Lower lobe of right lung (tissue), 2 donors: ENCODE data around the gene ANKRD10. TPM values are rescaled to one million over a fixed set of nuclear protein-coding genes. Genes with fewer than 3 reads are reported as not detected.
"Not testable (repeated sequence)": the region's sequence is repeated elsewhere in the genome, so short reads cannot be mapped to it uniquely, and the experiment has no call there.

Source experiments
- ATAC-seq, 2 donors: fragments of 200-7000 bp; cut with Tn5 transposase; one replicate each; pipeline ENCODE4 v1.9.1; 2020 to 2022; ENCODE audit warnings: mild to moderate bottlenecking in 2 of 2, moderate library complexity in 2 of 2
- DNase-seq: peaks from one replicate; pipeline ENCODE4 v3.0.0-alpha.2; 2020
- H3K27ac ChIP-seq: fragments of 200-600 bp; one replicate; pipeline ENCODE4 v1.8.0; 2022
- H3K27me3 ChIP-seq: fragments of 200-600 bp; one replicate; pipeline ENCODE4 v1.8.0; 2022; ENCODE audit warnings: low read depth
- H3K36me3 ChIP-seq: fragments of 200-600 bp; one replicate; pipeline ENCODE4 v1.8.0; 2022; ENCODE audit warnings: mild to moderate bottlenecking
- H3K4me1 ChIP-seq: fragments of 200-600 bp; one replicate; pipeline ENCODE4 v1.8.0; 2022
- H3K4me3 ChIP-seq: fragments of 200-600 bp; one replicate; pipeline ENCODE4 v1.8.0; 2022; ENCODE audit warnings: mild to moderate bottlenecking
- H3K9me3 ChIP-seq: fragments of 200-600 bp; one replicate; pipeline ENCODE4 v1.8.0; 2022
- CTCF ChIP-seq: fragments of 200-600 bp; IDR thresholded peaks from one replicate; pipeline ENCODE4 v1.8.0; 2022; ENCODE audit warnings: antibody characterized with exemption, mild to moderate bottlenecking
- intact Hi-C: fragments of 100-400 bp; cut with DNase I; formaldehyde crosslinking; loops from one replicate; pipeline ENCODE4 v1.11.0; 2022
- total RNA-seq: library from RNA; stranded (reverse); fragmentation: NEBNext Ultra II Directional; extraction: Animal tissue kit (Norgen Biotek cat#: 25700); gene quantifications from one replicate; pipeline ENCODE4 v1.2.1, GENCODE V29; 2021
- donor health status: DM: no; HTN: yes; CAD: no; lungs with severe emphysema.

Gene ANKRD10
- total RNA-seq, 1 donor from 2014 or later: 132 TPM

- Histone ChIP-seq H3K9me3 (peaks cover 7% of the 10 kb centered on the region), H3K36me3 (no peaks in the 10 kb centered on the region), H3K4me1 (no peaks in the 10 kb centered on the region), H3K27me3 (no peaks in the 10 kb centered on the region), H3K27ac (no peak overlapping the region), H3K4me3 (no peak overlapping the region)
- intact Hi-C loops: no loop called here
- no peak for DNase-seq
- no peak for TF ChIP-seq CTCF
- ATAC-seq: no peak
Measured at GRCh38 chr13:110960204-110960603, 45.3 kb upstream of the ANKRD10 start.

GRCh38 chr13:110957931-110958330 lies 43.1 kb upstream of the ANKRD10 start:
- H3K4me1 ChIP-seq: no peaks in the 10 kb centered on the region
- DNase-seq (no peak), ATAC-seq (no peak)
- H3K27ac ChIP-seq: no peak overlapping the region
- H3K27me3 ChIP-seq: no peaks in the 10 kb centered on the region
- H3K36me3 ChIP-seq: no peaks in the 10 kb centered on the region
- no peaks in the 10 kb centered on the region for H3K9me3 ChIP-seq
- no peak for TF ChIP-seq CTCF
- intact Hi-C loops: no loop called here
- H3K4me3 ChIP-seq: no peak overlapping the region

- Histone ChIP-seq H3K27ac (no peak overlapping the region), H3K27me3 (no peaks in the 10 kb centered on the region), H3K4me3 (no peak overlapping the region), H3K36me3 (no peaks in the 10 kb centered on the region), H3K4me1 (no peaks in the 10 kb centered on the region), H3K9me3 (no peaks in the 10 kb centered on the region)
- no peak for TF ChIP-seq CTCF
- DNase-seq (no peak), ATAC-seq (no peak)
- intact Hi-C loops: no loop called here
Measured at GRCh38 chr13:110957181-110957884, 42.5 kb upstream of the ANKRD10 start.

- H3K27ac ChIP-seq, H3K36me3 ChIP-seq, H3K4me3 ChIP-seq, ATAC-seq, H3K9me3 ChIP-seq, intact Hi-C loops, H3K4me1 ChIP-seq, H3K27me3 ChIP-seq, DNase-seq: not testable (repeated sequence)
Measured at GRCh38 chr13:110956216-110956615, 41.3 kb upstream of the ANKRD10 start.

GRCh38 chr13:110955608-110956007 lies 40.7 kb upstream of the ANKRD10 start:
- ATAC-seq, H3K4me1 ChIP-seq, DNase-seq, H3K27ac ChIP-seq, H3K9me3 ChIP-seq, H3K27me3 ChIP-seq, intact Hi-C loops, H3K4me3 ChIP-seq, H3K36me3 ChIP-seq: not testable (repeated sequence)

GRCh38 chr13:110955072-110955503 lies 40.2 kb upstream of the ANKRD10 start:
- H3K27me3 ChIP-seq, H3K36me3 ChIP-seq, H3K4me3 ChIP-seq, H3K9me3 ChIP-seq, intact Hi-C loops, H3K4me1 ChIP-seq, DNase-seq, H3K27ac ChIP-seq: not testable (repeated sequence)
- peak; percentile 59 to 84 for ATAC-seq

GRCh38 chr13:110954533-110954920 lies 39.7 kb upstream of the ANKRD10 start:
- ATAC-seq, H3K27me3 ChIP-seq, H3K4me3 ChIP-seq, H3K27ac ChIP-seq, H3K4me1 ChIP-seq, DNase-seq, intact Hi-C loops, H3K36me3 ChIP-seq, H3K9me3 ChIP-seq: not testable (repeated sequence)
